ENCODE results near the gene NKTR.

Gene NKTR

DNA sequence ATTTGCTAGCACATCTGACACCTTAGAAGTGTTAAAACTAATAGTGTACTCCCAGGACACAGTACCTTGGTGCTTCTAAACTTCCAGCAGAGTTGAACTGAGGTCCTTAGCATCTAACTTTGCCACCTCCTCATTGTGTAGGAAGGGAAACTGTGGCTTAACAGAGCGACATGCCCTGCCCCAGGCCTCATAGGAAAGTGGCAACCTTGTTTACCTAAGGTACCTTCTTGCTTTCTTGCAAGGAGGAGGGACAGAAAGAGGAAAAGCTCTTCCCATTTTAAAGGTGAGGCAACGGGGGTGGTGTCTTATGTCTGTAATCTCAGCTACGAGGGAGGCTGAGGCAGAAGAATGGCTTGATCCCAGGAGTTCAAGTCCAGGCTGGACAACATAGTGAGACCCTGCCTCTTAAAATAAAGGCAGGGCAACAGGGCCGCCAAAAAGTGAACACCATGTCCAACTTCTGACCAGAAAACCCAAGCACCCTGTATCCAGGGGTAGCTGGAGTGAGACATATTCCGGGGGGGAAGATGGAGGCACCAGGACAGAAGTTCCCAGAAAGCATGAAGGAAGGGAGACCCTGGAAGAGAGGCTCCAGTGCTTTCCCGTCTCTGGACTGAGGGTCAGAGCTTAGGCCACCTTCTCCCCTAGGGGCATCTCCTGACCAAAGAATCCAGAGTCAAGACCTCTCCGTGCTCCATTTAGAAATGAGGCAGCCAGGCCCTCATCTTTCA, 84.3 kb downstream of the NKTR start:
- DNase-seq (ENCODE audit: extremely low read depth, low read depth), result no peak

DNA sequence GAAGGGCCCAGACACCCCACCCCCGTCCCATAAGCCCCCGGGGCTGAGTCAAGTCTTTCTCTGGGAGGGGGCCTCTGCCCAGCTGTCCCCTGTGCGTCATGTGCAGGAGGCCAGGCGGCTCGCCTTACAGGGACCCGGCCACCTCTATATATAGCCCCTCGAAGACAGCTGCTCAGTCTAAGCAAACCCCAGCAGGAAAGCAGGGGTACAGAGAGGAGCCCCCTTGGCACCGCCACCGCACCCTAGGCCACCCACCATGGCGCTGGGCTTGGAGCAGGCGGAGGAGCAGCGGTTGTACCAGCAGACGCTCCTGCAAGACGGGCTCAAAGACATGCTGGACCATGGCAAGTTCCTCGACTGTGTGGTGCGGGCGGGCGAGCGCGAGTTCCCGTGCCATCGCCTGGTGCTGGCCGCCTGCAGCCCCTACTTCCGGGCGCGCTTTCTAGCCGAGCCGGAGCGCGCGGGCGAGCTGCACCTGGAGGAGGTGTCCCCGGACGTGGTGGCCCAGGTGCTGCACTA, 84.9 kb downstream of the NKTR start, which contains the start of gene KLHL40:
Gene KLHL40 (plus strand): TSS at position 175 of the 519 bp plus-strand sequence. CDS start 82 bp downstream, at position 257.
- TF ChIP-seq, protein P1, sequence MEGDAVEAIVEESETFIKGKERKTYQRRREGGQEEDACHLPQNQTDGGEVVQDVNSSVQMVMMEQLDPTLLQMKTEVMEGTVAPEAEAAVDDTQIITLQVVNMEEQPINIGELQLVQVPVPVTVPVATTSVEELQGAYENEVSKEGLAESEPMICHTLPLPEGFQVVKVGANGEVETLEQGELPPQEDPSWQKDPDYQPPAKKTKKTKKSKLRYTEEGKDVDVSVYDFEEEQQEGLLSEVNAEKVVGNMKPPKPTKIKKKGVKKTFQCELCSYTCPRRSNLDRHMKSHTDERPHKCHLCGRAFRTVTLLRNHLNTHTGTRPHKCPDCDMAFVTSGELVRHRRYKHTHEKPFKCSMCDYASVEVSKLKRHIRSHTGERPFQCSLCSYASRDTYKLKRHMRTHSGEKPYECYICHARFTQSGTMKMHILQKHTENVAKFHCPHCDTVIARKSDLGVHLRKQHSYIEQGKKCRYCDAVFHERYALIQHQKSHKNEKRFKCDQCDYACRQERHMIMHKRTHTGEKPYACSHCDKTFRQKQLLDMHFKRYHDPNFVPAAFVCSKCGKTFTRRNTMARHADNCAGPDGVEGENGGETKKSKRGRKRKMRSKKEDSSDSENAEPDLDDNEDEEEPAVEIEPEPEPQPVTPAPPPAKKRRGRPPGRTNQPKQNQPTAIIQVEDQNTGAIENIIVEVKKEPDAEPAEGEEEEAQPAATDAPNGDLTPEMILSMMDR (IDR thresholded peaks at IDR 0.05; ENCODE audit: low read depth, low read length, missing control alignments), result no peak
- H3K4me3 ChIP-seq (replicated peaks; ENCODE audit: low read depth, low read length), result no peak within 1 kb of the TSS

More for the DNA sequence above, 84.3 kb downstream of the NKTR start:
- no peak overlapping the region for H3K4me3 ChIP-seq (replicated peaks; ENCODE audit: low read depth, low read length)
- TF ChIP-seq, protein P1 (IDR thresholded peaks at IDR 0.05; ENCODE audit: low read depth, low read length, missing control alignments), result no peak

DNA sequence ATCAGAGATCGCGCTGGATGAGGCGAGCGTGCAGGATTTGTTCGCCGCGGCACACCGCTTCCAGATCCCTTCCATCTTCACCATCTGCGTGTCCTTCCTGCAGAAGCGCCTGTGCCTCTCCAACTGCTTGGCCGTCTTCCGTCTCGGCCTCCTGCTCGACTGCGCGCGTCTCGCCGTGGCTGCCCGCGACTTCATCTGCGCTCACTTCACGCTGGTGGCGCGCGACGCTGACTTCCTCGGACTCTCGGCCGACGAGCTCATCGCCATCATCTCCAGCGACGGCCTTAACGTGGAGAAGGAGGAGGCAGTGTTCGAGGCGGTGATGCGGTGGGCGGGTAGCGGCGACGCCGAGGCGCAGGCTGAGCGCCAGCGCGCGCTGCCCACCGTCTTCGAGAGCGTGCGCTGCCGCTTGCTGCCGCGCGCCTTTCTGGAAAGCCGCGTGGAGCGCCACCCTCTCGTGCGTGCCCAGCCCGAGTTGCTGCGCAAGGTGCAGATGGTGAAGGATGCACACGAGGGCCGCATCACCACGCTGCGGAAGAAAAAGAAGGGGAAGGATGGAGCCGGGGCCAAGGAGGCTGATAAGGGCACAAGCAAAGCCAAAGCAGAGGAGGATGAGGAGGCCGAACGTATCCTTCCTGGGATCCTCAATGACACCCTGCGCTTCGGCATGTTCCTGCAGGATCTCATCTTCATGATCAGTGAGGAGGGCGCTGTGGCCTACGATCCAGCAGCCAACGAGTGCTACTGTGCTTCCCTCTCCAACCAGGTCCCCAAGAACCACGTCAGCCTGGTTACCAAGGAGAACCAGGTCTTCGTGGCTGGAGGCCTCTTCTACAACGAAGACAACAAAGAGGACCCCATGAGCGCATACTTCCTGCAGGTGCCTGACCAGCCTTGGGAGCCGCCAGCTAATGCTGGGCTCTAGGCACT, 85.7 kb downstream of the NKTR start:
- no peak overlapping the region for H3K4me3 ChIP-seq (replicated peaks; ENCODE audit: low read depth, low read length)
- DNase-seq (ENCODE audit: extremely low read depth, low read depth), result no peak
- TF ChIP-seq, protein P1 (IDR thresholded peaks at IDR 0.05; ENCODE audit: low read depth, low read length, missing control alignments), result no peak

More for the DNA sequence above, 84.9 kb downstream of the NKTR start, which contains the start of gene KLHL40:
- DNase-seq (ENCODE audit: extremely low read depth, low read depth), result no peak

DNA sequence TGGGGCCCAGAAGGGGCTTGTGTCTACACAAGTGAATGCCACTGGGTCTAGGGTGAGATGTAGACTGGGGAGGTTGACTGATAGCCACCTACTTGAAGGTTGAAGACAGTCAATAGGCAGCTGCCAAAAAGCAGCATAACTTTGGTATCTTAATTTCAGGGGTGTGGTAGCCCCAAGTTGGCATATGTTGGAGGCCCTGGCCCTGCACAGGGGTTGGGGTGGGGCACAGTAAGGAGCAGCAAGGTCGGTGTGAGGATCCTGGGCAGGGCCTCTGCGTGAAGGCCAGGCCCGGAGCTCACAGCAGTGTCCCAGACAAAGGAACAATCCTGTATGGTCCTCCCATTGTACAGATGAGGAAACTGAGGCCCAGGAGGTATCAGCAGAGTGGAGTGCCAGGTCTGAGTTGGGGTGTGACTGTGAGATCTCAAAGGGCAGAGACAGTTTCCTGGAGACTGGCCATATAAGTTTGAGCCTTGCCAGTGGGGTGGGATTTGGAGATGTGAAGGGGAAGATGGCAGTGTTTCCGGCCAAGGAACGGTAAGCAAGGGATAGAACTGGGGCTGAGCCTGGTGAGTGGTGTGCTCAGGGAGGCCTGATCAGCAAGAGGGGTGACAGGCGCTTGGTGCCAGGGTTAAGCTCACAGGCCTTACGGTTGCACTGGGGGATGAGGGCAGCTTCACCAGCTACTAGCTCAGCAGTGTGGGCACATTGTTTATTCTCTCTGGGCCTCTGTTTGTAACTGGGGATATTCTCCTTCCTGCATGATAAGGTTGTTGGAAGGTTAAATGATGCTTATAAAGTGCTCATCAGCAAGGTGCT, 86.6 kb downstream of the NKTR start:
- TF ChIP-seq, protein P1 (IDR thresholded peaks at IDR 0.05; ENCODE audit: low read depth, low read length, missing control alignments), result no peak
- no peak for DNase-seq (ENCODE audit: extremely low read depth, low read depth)
- H3K4me3 ChIP-seq (replicated peaks; ENCODE audit: low read depth, low read length), result no peak overlapping the region

DNA sequence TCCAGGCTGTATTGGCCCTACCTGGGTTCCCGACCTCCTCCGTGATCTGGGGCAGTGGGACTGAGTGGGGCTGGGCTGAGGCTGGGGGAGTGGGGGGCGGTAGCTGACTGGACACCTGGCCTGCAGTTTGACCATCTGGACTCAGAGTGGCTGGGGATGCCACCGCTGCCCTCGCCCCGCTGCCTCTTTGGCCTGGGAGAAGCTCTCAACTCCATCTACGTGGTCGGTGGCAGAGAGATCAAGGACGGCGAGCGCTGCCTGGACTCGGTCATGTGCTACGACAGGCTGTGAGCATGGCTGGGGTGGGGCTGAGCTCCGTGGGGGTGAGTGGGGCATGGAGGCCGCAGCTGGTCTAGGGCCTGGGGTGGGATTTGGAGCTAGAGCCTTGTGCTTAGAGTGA, 87.5 kb downstream of the NKTR start:
- no peak overlapping the region for H3K4me3 ChIP-seq (replicated peaks; ENCODE audit: low read depth, low read length)
- DNase-seq (ENCODE audit: extremely low read depth, low read depth), result no peak
- TF ChIP-seq, protein P1 (IDR thresholded peaks at IDR 0.05; ENCODE audit: low read depth, low read length, missing control alignments), result no peak

Measured in HFF-Myc (cell line).